Measurements from ENCODE around the gene RABL2B. TPM values are rescaled to one million over a fixed set of nuclear protein-coding genes. Genes with fewer than 3 reads are reported as not detected.

Gene RABL2B
- total RNA-seq, 1 experiment from 2014 or later = 22.3 TPM

DNA sequence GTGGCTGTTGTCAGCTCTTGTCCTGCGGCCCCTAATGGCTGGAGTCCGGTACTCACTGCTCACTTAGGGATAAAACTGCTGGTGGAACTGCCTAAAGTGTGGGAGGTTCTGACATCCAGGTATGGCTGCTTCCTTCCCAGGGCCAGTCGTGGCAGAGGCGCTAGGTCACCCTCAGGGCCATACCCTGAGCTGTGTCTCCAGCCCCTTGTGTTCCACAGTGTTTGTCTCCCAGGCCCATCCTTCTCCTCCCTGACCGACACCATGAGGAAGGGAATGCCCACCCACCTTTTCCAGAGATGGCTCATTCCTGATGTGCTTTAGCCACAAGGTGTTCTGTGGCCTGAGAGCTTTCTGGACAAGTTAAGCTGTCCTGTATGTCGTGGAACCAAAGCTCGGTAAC, 57.8 kb downstream of the RABL2B start:
- Mint-ChIP-seq H3K4me3 (ENCODE audit: unreplicated experiment) (no peak overlapping the region), H3K4me1 (ENCODE audit: low read depth, unreplicated experiment) (no peaks in the 10 kb centered on the region), H3K36me3 (ENCODE audit: insufficient read depth, unreplicated experiment) (peaks cover 4% of the 10 kb centered on the region), H3K27me3 (ENCODE audit: insufficient read depth, unreplicated experiment) (no peaks in the 10 kb centered on the region), H3K27ac (ENCODE audit: unreplicated experiment) (no peak overlapping the region), H3K9me3 (ENCODE audit: unreplicated experiment) (no peaks in the 10 kb centered on the region)
- no peak for DNase-seq
- ChIA-PET POLR2A (no interaction called here), CTCF (no interaction called here)
- BruUV-seq (replicated peaks) = no TSS peak
- no peaks in the 10 kb centered on the region for H3K4me1 ChIP-seq
- no peak for TF ChIP-seq CTCF (IDR thresholded peaks at IDR 0.05; ENCODE audit: insufficient read depth in 1 of 2, low read depth in 1 of 2, low read length in 1 of 2, severe bottlenecking in 1 of 2, unreplicated experiment in 1 of 2)
- no peaks in the 10 kb centered on the region for H3K9me3 ChIP-seq
- no peaks in the 10 kb centered on the region for H3K27me3 ChIP-seq (replicated peaks; ENCODE audit: control insufficient read depth, insufficient read depth, low read length)
- no peaks in the 10 kb centered on the region for H3K36me3 ChIP-seq (ENCODE audit: control insufficient read depth, insufficient read depth, low read length)
- intact Hi-C loops (cut with micrococcal nuclease; ENCODE audit: unreplicated experiment) = no loop called here
- H3K4me3 ChIP-seq (ENCODE audit: low read depth, low read length) = no peak overlapping the region

- ChIA-PET CTCF (no interaction called here), POLR2A (no interaction called here)
- intact Hi-C loops (cut with micrococcal nuclease; ENCODE audit: unreplicated experiment) = no loop called here
- H3K36me3 ChIP-seq (ENCODE audit: control insufficient read depth, insufficient read depth, low read length) = no peaks in the 10 kb centered on the region
- no peak overlapping the region for H3K4me3 ChIP-seq (ENCODE audit: low read depth, low read length)
- no peaks in the 10 kb centered on the region for H3K4me1 Mint-ChIP-seq (ENCODE audit: low read depth, unreplicated experiment)
- TF ChIP-seq CTCF (IDR thresholded peaks at IDR 0.05; ENCODE audit: insufficient read depth in 1 of 2, low read depth in 1 of 2, low read length in 1 of 2, severe bottlenecking in 1 of 2, unreplicated experiment in 1 of 2) = no peak
- no peak overlapping the region for H3K27ac Mint-ChIP-seq (ENCODE audit: unreplicated experiment)
- no peaks in the 10 kb centered on the region for H3K27me3 ChIP-seq (replicated peaks; ENCODE audit: control insufficient read depth, insufficient read depth, low read length)
- H3K9me3 Mint-ChIP-seq (ENCODE audit: unreplicated experiment) = no peaks in the 10 kb centered on the region
- no TSS peak for BruUV-seq (replicated peaks)
- peaks cover 4% of the 10 kb centered on the region for H3K36me3 Mint-ChIP-seq (ENCODE audit: insufficient read depth, unreplicated experiment)
- no peaks in the 10 kb centered on the region for H3K9me3 ChIP-seq
- H3K4me1 ChIP-seq = no peaks in the 10 kb centered on the region
- H3K27me3 Mint-ChIP-seq (ENCODE audit: insufficient read depth, unreplicated experiment) = no peaks in the 10 kb centered on the region
- DNase-seq = no peak
- no peak overlapping the region for H3K4me3 Mint-ChIP-seq (ENCODE audit: unreplicated experiment)
These were observed 58.8 kb downstream of the RABL2B start for GRCh38 chr22:50724616-50725015.

DNA sequence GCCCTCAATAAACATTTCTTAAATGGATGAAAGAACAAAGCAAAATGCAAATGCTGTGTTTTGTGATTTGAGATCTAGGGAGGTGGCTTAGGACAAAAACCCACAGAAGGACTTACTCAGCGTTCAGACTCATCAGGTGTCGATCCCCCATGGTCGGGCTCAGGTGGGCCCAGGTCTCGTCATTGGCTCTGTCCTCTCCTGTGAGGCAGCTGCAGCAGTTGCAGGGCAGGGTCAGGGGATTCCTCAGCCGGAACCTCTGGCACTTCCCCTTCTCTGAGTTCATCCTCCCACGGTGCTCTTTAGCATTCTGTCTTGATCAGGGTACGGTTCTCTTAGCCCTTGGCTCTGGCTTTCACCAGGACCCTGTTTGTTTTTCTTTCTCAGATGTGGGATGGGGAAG, 59.4 kb downstream of the RABL2B start:
- ChIA-PET CTCF (no interaction called here), POLR2A (no interaction called here)
- Mint-ChIP-seq H3K27ac (ENCODE audit: unreplicated experiment) (no peak overlapping the region), H3K4me3 (ENCODE audit: unreplicated experiment) (no peak overlapping the region), H3K9me3 (ENCODE audit: unreplicated experiment) (no peaks in the 10 kb centered on the region), H3K4me1 (ENCODE audit: low read depth, unreplicated experiment) (no peaks in the 10 kb centered on the region), H3K36me3 (ENCODE audit: insufficient read depth, unreplicated experiment) (peaks cover 4% of the 10 kb centered on the region), H3K27me3 (ENCODE audit: insufficient read depth, unreplicated experiment) (no peaks in the 10 kb centered on the region)
- Histone ChIP-seq H3K36me3 (ENCODE audit: control insufficient read depth, insufficient read depth, low read length) (no peaks in the 10 kb centered on the region), H3K27me3 (replicated peaks; ENCODE audit: control insufficient read depth, insufficient read depth, low read length) (no peaks in the 10 kb centered on the region), H3K4me3 (ENCODE audit: low read depth, low read length) (no peak overlapping the region), H3K9me3 (no peaks in the 10 kb centered on the region), H3K4me1 (no peaks in the 10 kb centered on the region)
- TF ChIP-seq CTCF (IDR thresholded peaks at IDR 0.05; ENCODE audit: insufficient read depth in 1 of 2, low read depth in 1 of 2, low read length in 1 of 2, severe bottlenecking in 1 of 2, unreplicated experiment in 1 of 2) = no peak
- no TSS peak for BruUV-seq (replicated peaks)
- no peak for DNase-seq
- intact Hi-C loops (cut with micrococcal nuclease; ENCODE audit: unreplicated experiment) = no loop called here
